NCI-H226 (cell line): ENCODE results near the gene DVL2.
A peak's percentile ranks its signal among the peaks of the same experiment; 100 is the strongest.

Experiments used
- DNase-seq: peaks from one replicate; pipeline ENCODE4 v3.0.0-alpha.2; 2015

Gene DVL2

GRCh38 chr17:7218166-7218565 is 16.2 kb downstream of the DVL2 start:
- no peak for DNase-seq

- DNase-seq: peak; percentile 25
Observed at GRCh38 chr17:7217113-7217987, 17.0 kb downstream of the DVL2 start.

GRCh38 chr17:7216242-7217112 is 17.8 kb downstream of the DVL2 start:
- DNase-seq: no peak

GRCh38 chr17:7215652-7216180 is 18.6 kb downstream of the DVL2 start:
- DNase-seq: no peak

GRCh38 chr17:7215136-7215638 is 19.1 kb downstream of the DVL2 start:
- DNase-seq: no peak

GRCh38 chr17:7214300-7215135 is 19.8 kb downstream of the DVL2 start:
- DNase-seq: peak; percentile 93

- peak; percentile 63 for DNase-seq
Observed at GRCh38 chr17:7213895-7214299, 20.4 kb downstream of the DVL2 start.

GRCh38 chr17:7211491-7212273 is 22.6 kb downstream of the DVL2 start:
- no peak for DNase-seq

- no peak for DNase-seq
Observed at GRCh38 chr17:7208754-7209460, 25.4 kb downstream of the DVL2 start.

- DNase-seq: no peak
Observed at GRCh38 chr17:7208027-7208571, 26.2 kb downstream of the DVL2 start.

- no peak for DNase-seq
Observed at GRCh38 chr17:7207120-7208001, 27.0 kb downstream of the DVL2 start.

- no peak for DNase-seq
Observed at GRCh38 chr17:7205561-7205960, 28.8 kb downstream of the DVL2 start.

- DNase-seq: peak; percentile 76
Observed at GRCh38 chr17:7204828-7205461, 29.4 kb downstream of the DVL2 start.

- DNase-seq: no peak
Observed at GRCh38 chr17:7204336-7204735, 30.0 kb downstream of the DVL2 start.

GRCh38 chr17:7203391-7203790 is 30.9 kb downstream of the DVL2 start:
- DNase-seq: no peak

- no peak for DNase-seq
Observed at GRCh38 chr17:7196651-7197401, 37.5 kb downstream of the DVL2 start.

GRCh38 chr17:7195971-7196370 is 38.3 kb downstream of the DVL2 start:
- DNase-seq: no peak

- DNase-seq: no peak
Observed at GRCh38 chr17:7192271-7192937, 41.9 kb downstream of the DVL2 start.
